Measurements from ENCODE around the gene TBC1D16.

DNA sequence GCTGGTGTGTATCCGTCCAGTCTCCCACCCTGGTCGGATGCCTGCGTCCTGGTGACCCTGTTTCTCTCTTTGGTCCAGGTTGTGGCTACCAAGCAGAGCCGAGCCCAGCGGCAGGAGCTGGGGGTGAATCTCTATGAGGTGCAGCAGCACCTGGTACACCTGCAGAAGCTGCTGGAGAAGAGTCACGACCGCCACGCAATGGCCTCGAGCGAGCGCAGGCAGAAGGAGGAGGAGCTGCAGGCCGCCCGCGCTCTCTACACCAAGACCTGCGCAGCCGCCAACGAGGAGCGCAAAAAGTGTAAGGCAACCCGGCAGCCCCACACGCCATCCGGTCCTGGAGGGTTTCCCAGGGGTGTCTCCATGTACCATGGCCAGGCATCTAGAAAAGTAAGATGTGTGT is 14.3 kb upstream of the TBC1D16 start:
- TF ChIP-seq, protein P1, sequence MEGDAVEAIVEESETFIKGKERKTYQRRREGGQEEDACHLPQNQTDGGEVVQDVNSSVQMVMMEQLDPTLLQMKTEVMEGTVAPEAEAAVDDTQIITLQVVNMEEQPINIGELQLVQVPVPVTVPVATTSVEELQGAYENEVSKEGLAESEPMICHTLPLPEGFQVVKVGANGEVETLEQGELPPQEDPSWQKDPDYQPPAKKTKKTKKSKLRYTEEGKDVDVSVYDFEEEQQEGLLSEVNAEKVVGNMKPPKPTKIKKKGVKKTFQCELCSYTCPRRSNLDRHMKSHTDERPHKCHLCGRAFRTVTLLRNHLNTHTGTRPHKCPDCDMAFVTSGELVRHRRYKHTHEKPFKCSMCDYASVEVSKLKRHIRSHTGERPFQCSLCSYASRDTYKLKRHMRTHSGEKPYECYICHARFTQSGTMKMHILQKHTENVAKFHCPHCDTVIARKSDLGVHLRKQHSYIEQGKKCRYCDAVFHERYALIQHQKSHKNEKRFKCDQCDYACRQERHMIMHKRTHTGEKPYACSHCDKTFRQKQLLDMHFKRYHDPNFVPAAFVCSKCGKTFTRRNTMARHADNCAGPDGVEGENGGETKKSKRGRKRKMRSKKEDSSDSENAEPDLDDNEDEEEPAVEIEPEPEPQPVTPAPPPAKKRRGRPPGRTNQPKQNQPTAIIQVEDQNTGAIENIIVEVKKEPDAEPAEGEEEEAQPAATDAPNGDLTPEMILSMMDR (IDR thresholded peaks at IDR 0.05), result no peak
- no peak for TF ChIP-seq POLR2A (IDR thresholded peaks at IDR 0.05)

Measured in right lobe of liver (tissue), 4 donors.